ENCODE measurements around the gene TAOK3.

The TAOK3 gene

DNA sequence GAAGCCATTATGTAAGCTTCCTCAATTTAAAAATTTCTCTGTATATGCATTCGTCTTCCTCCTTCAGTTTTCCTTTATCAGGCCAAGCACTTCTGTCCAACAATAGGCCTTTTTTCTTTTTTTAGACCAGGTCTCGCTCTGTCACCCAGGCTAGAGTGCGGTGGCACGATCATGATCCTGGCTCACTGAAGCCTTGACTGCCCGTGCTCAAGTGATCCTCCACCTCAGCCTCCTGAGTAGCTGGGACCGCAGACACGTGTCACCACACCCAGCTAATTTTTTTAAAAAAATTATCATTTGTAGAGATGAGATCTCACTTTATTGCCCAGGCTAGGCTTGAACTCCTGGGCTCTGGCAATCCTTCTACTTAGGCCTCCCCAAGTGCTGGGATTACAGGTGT, 25.8 kb downstream of the TAOK3 start:
- Histone ChIP-seq H3K36me3 (ENCODE audit: control insufficient read depth in 4 of 4, insufficient read depth in 4 of 4, low read length in 3 of 4) (peaks cover 0 to 3% (median under 1%) of the 10 kb centered on the region in 4 experiments), H3K27me3 (replicated peaks in 2 of 5; ENCODE audit: control insufficient read depth in 4 of 5, insufficient read depth in 5 of 5, low read length in 4 of 5) (no peaks in the 10 kb centered on the region), H3K4me1 (ENCODE audit: control extremely low read depth in 1 of 4, control insufficient read depth in 4 of 4, insufficient read depth in 4 of 4, low read length in 3 of 4) (peaks cover 23 to 67% (median 36%) of the 10 kb centered on the region in 4 experiments), H3K27ac (ENCODE audit: insufficient read depth in 1 of 2, low read depth in 1 of 2, low read length in 2 of 2, poor library complexity in 1 of 2, severe bottlenecking in 2 of 2) (peak overlapping the region; percentile 27 to 71), H3K9me3 (ENCODE audit: control extremely low read depth in 1 of 5, control insufficient read depth in 4 of 5, insufficient read depth in 2 of 5, low read depth in 1 of 5, low read length in 4 of 5) (no peaks in the 10 kb centered on the region), H3K4me3 (ENCODE audit: control insufficient read depth in 1 of 7, extremely low read depth in 1 of 7, insufficient read depth in 4 of 7, low read depth in 2 of 7, low read length in 6 of 7) (peak overlapping the region in 3 of 7 experiments; percentile 35 to 48 (median 41))
- POLR2A ChIA-PET, result interaction anchor here (0.7 to 1.4 kb wide), 2 partner anchors 26 to 31 kb away, joined by 3 to 4 read pairs; no protein-coding TSS in a partner anchor
- DNase-seq, result peak in 2 of 3 donors; percentile 71 to 85
- CTCF ChIA-PET, result interaction anchor here (1.2 to 9.7 kb wide), 12 partner anchors 9 to 47 kb away, joined by 3 to 65 read pairs (median 6); no protein-coding TSS in a partner anchor
- 29% methylated on average over 1 of the region's 7 CpGs for WGBS (ENCODE audit: insufficient coverage)

DNA sequence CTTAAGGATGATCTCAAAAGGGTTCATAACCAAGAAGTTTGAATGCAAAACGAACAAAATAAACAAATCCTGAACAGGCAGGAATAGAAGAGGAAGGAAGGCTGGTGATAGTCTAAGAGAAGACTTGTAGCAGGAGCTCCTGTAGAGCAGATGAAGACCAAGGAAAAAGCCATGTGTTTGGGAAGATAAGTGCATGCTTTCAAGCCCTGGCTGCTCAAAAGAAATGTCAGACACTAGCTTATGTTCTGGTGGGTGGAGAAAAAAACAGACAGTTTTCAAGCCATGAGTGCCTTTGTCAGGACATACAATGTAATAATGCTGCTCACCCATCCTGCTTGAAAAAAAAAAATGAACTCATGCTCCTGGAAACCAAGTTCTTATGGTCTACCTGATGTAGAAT, 27.4 kb downstream of the TAOK3 start:
- H3K4me1 ChIP-seq (ENCODE audit: control extremely low read depth in 1 of 4, control insufficient read depth in 4 of 4, insufficient read depth in 4 of 4, low read length in 3 of 4), result peaks cover 23 to 68% (median 36%) of the 10 kb centered on the region in 4 experiments
- peak in 2 of 3 donors; percentile 40 to 59 for DNase-seq
- ChIA-PET POLR2A (interaction anchor here (0.6 kb wide), 1 partner anchor 29 kb away, joined by 4 read pairs; no protein-coding TSS in a partner anchor), CTCF (interaction anchor here (0.7 to 9.7 kb wide), 5 partner anchors 11 to 50 kb away, joined by 3 to 65 read pairs (median 6); partner anchors contain the start of gene SUDS3)
- peak overlapping the region in 1 of 2 experiments; percentile 71 for H3K27ac ChIP-seq (ENCODE audit: insufficient read depth in 1 of 2, low read depth in 1 of 2, low read length in 2 of 2, poor library complexity in 1 of 2, severe bottlenecking in 2 of 2)
- no CpG with 5 or more reads among the region's 1 CpG for WGBS (ENCODE audit: insufficient coverage)
- H3K27me3 ChIP-seq (replicated peaks in 2 of 5; ENCODE audit: control insufficient read depth in 4 of 5, insufficient read depth in 5 of 5, low read length in 4 of 5), result no peaks in the 10 kb centered on the region
- peak overlapping the region in 4 of 7 experiments; percentile 1 to 36 (median 20) for H3K4me3 ChIP-seq (ENCODE audit: control insufficient read depth in 1 of 7, extremely low read depth in 1 of 7, insufficient read depth in 4 of 7, low read depth in 2 of 7, low read length in 6 of 7)
- peaks cover 0 to 4% (median 2%) of the 10 kb centered on the region in 4 experiments for H3K36me3 ChIP-seq (ENCODE audit: control insufficient read depth in 4 of 4, insufficient read depth in 4 of 4, low read length in 3 of 4)
- no peaks in the 10 kb centered on the region for H3K9me3 ChIP-seq (ENCODE audit: control extremely low read depth in 1 of 5, control insufficient read depth in 4 of 5, insufficient read depth in 2 of 5, low read depth in 1 of 5, low read length in 4 of 5)

DNA sequence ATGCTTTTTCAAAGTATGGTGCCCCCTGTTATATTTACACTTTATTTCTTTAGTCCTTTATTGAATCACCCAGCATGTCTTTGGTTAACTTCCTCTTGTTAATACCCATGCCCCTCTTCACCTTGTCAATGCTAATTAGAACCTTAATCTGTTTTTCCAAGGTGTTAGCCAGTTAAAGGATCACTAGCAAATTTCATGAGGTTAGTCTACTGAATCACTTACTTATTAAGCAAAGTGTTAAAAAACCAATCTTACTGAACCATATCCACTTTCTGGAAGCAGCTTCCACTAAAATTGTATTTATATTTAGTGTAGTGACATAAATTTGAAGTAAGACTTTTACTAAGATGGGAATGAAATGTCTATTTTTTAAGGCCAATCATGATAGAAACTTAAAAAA, 27.9 kb downstream of the TAOK3 start:
- POLR2A ChIA-PET, result interaction anchor here (0.6 kb wide), 1 partner anchor 30 kb away, joined by 4 read pairs; no protein-coding TSS in a partner anchor
- CTCF ChIA-PET, result interaction anchor here (0.7 to 9.7 kb wide), 3 partner anchors 12 to 45 kb away, joined by 4 to 65 read pairs (median 19); no protein-coding TSS in a partner anchor

DNA sequence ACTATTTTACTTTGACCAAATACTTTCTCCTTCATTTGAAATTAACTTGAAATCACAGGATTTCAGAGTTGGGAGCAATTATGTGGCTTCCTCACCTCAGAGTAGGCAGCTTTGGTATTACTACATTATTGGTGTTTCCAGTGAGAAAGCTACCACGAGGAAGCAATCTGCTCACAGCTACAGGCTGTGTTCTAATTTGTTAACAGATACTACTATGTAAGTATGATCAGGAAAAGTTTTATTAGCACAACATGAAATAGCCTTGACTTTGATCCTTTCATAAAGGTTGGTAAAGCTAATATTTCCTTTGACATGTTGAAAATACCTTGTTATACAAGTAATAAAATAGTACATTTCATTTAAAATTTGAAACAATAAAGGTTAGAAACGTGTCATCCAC, 30.6 kb downstream of the TAOK3 start:
- CTCF ChIA-PET, result interaction anchor here (1.0 to 9.7 kb wide), 3 partner anchors 15 to 29 kb away, joined by 3 to 65 read pairs (median 3); no protein-coding TSS in a partner anchor
- POLR2A ChIA-PET, result interaction anchor here (0.7 kb wide), 1 partner anchor 28 kb away, joined by 3 read pairs; no protein-coding TSS in a partner anchor

More for the DNA sequence above, 27.9 kb downstream of the TAOK3 start:
- Histone ChIP-seq H3K27ac (ENCODE audit: insufficient read depth in 1 of 2, low read depth in 1 of 2, low read length in 2 of 2, poor library complexity in 1 of 2, severe bottlenecking in 2 of 2) (peak overlapping the region in 1 of 2 experiments; percentile 71), H3K36me3 (ENCODE audit: control insufficient read depth in 4 of 4, insufficient read depth in 4 of 4, low read length in 3 of 4) (peaks cover 0 to 4% (median 2%) of the 10 kb centered on the region in 4 experiments), H3K27me3 (replicated peaks in 2 of 5; ENCODE audit: control insufficient read depth in 4 of 5, insufficient read depth in 5 of 5, low read length in 4 of 5) (no peaks in the 10 kb centered on the region), H3K4me3 (ENCODE audit: control insufficient read depth in 1 of 7, extremely low read depth in 1 of 7, insufficient read depth in 4 of 7, low read depth in 2 of 7, low read length in 6 of 7) (peak overlapping the region in 1 of 7 experiments; percentile 1), H3K9me3 (ENCODE audit: control extremely low read depth in 1 of 5, control insufficient read depth in 4 of 5, insufficient read depth in 2 of 5, low read depth in 1 of 5, low read length in 4 of 5) (no peaks in the 10 kb centered on the region), H3K4me1 (ENCODE audit: control extremely low read depth in 1 of 4, control insufficient read depth in 4 of 4, insufficient read depth in 4 of 4, low read length in 3 of 4) (peaks cover 23 to 67% (median 39%) of the 10 kb centered on the region in 4 experiments)
- no peak for DNase-seq

DNA sequence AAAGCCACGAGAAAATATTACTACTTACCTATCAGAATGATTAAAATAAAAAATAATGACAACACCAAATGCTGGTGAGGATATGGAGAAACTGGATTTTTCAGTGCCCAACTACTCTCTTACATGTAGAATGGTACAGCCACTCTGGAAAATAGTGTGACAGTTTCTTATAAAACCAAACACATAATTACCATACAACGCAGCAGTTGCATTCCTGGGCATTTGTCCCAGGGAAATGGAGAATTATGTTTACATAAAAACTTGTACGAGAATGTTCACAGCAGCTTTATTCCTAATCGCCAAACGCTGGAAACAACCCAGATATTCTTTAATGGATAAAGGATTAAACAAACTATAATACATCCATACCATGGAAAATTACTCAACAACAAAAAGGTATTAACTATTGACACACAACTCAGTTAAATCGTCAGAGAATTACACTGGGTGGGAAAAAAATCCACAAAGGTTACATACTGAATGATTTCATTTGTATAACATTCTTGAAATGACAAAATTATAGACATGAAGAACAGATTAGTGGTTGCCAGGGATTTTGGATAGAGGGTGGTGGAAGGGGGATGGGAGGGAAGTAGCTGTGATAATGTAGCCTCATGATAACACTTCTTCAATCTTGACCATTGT, 35.4 kb downstream of the TAOK3 start:
- no peak overlapping the region for H3K4me3 ChIP-seq (ENCODE audit: control insufficient read depth in 1 of 7, extremely low read depth in 1 of 7, insufficient read depth in 4 of 7, low read depth in 2 of 7, low read length in 6 of 7)
- H3K27ac ChIP-seq (ENCODE audit: insufficient read depth in 1 of 2, low read depth in 1 of 2, low read length in 2 of 2, poor library complexity in 1 of 2, severe bottlenecking in 2 of 2), result no peak overlapping the region
- no peaks in the 10 kb centered on the region for H3K27me3 ChIP-seq (replicated peaks in 2 of 5; ENCODE audit: control insufficient read depth in 4 of 5, insufficient read depth in 5 of 5, low read length in 4 of 5)
- no peaks in the 10 kb centered on the region for H3K9me3 ChIP-seq (ENCODE audit: control extremely low read depth in 1 of 5, control insufficient read depth in 4 of 5, insufficient read depth in 2 of 5, low read depth in 1 of 5, low read length in 4 of 5)
- peaks cover 4 to 54% (median 31%) of the 10 kb centered on the region in 4 experiments for H3K4me1 ChIP-seq (ENCODE audit: control extremely low read depth in 1 of 4, control insufficient read depth in 4 of 4, insufficient read depth in 4 of 4, low read length in 3 of 4)
- WGBS (ENCODE audit: insufficient coverage), result no CpG with 5 or more reads among the region's 6 CpGs
- DNase-seq, result no peak
- ChIA-PET POLR2A (no interaction called here), CTCF (interaction anchor here (0.6 to 3.6 kb wide), 5 partner anchors 10 to 39 kb away, joined by 3 to 11 read pairs (median 5); partner anchors contain the start of gene SUDS3)
- peaks cover 2 to 7% (median 5%) of the 10 kb centered on the region in 4 experiments for H3K36me3 ChIP-seq (ENCODE audit: control insufficient read depth in 4 of 4, insufficient read depth in 4 of 4, low read length in 3 of 4)

More for the DNA sequence above, 30.6 kb downstream of the TAOK3 start:
- peak overlapping the region in 1 of 2 experiments; percentile 20 for H3K27ac ChIP-seq (ENCODE audit: insufficient read depth in 1 of 2, low read depth in 1 of 2, low read length in 2 of 2, poor library complexity in 1 of 2, severe bottlenecking in 2 of 2)
- DNase-seq, result no peak
- no peaks in the 10 kb centered on the region for H3K27me3 ChIP-seq (replicated peaks in 2 of 5; ENCODE audit: control insufficient read depth in 4 of 5, insufficient read depth in 5 of 5, low read length in 4 of 5)
- no CpG with 5 or more reads among the region's 2 CpGs for WGBS (ENCODE audit: insufficient coverage)
- peaks cover 0 to 4% (median 1%) of the 10 kb centered on the region in 4 experiments for H3K36me3 ChIP-seq (ENCODE audit: control insufficient read depth in 4 of 4, insufficient read depth in 4 of 4, low read length in 3 of 4)
- peaks cover 20 to 65% (median 39%) of the 10 kb centered on the region in 4 experiments for H3K4me1 ChIP-seq (ENCODE audit: control extremely low read depth in 1 of 4, control insufficient read depth in 4 of 4, insufficient read depth in 4 of 4, low read length in 3 of 4)
- no peaks in the 10 kb centered on the region for H3K9me3 ChIP-seq (ENCODE audit: control extremely low read depth in 1 of 5, control insufficient read depth in 4 of 5, insufficient read depth in 2 of 5, low read depth in 1 of 5, low read length in 4 of 5)
- H3K4me3 ChIP-seq (ENCODE audit: control insufficient read depth in 1 of 7, extremely low read depth in 1 of 7, insufficient read depth in 4 of 7, low read depth in 2 of 7, low read length in 6 of 7), result no peak overlapping the region

DNA sequence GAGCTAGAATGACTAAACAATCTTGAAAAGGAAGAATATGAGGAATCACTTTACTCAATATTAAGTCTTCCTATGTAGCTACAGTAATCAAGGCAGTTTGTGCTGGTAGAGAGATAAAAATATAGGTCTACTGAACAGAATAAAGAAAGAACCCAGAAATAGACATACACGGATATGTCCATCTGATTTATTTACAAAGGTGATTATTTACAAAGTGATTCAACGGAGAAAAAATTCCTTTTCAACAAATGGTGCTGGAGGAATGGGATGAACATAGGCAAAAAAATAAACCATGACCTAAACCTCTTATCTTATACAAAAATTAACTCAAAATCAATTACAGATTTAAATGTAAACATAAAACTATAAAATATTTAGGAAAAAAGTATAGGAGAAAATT, 36.6 kb downstream of the TAOK3 start:
- Histone ChIP-seq H3K27me3 (replicated peaks in 2 of 5; ENCODE audit: control insufficient read depth in 4 of 5, insufficient read depth in 5 of 5, low read length in 4 of 5) (no peaks in the 10 kb centered on the region), H3K9me3 (ENCODE audit: control extremely low read depth in 1 of 5, control insufficient read depth in 4 of 5, insufficient read depth in 2 of 5, low read depth in 1 of 5, low read length in 4 of 5) (no peaks in the 10 kb centered on the region), H3K4me1 (ENCODE audit: control extremely low read depth in 1 of 4, control insufficient read depth in 4 of 4, insufficient read depth in 4 of 4, low read length in 3 of 4) (peaks cover 12 to 60% (median 33%) of the 10 kb centered on the region in 4 experiments), H3K4me3 (ENCODE audit: control insufficient read depth in 1 of 7, extremely low read depth in 1 of 7, insufficient read depth in 4 of 7, low read depth in 2 of 7, low read length in 6 of 7) (no peak overlapping the region), H3K27ac (ENCODE audit: insufficient read depth in 1 of 2, low read depth in 1 of 2, low read length in 2 of 2, poor library complexity in 1 of 2, severe bottlenecking in 2 of 2) (no peak overlapping the region), H3K36me3 (ENCODE audit: control insufficient read depth in 4 of 4, insufficient read depth in 4 of 4, low read length in 3 of 4) (peaks cover 0 to 7% (median 5%) of the 10 kb centered on the region in 4 experiments)
- WGBS (ENCODE audit: insufficient coverage), result no CpG with 5 or more reads among the region's 2 CpGs
- POLR2A ChIA-PET, result interaction anchor here (1.2 kb wide), 1 partner anchor 22 kb away, joined by 3 read pairs; no protein-coding TSS in a partner anchor
- no peak for DNase-seq
- CTCF ChIA-PET, result interaction anchor here (0.9 to 3.6 kb wide), 7 partner anchors 11 to 40 kb away, joined by 3 to 12 read pairs (median 6); partner anchors contain the start of genes SUDS3 and TAOK3

All from common myeloid progenitor, CD34-positive (primary cell).